Activated CD8-positive, alpha-beta memory T cell treated with anti-CD3 and anti-CD28 coated beads, Interleukin-2, amount 50 U/mL, for 4 hours (primary cell): ENCODE data around the gene SIRT6.
"Not testable (repeated sequence)": the region's sequence is repeated elsewhere in the genome, so short reads cannot be mapped to it uniquely, and the experiment has no call there.

Experiments used
- DNase-seq: peaks from one replicate; pipeline ENCODE4 v3.0.0-alpha.2; 2020

The SIRT6 gene

GRCh38 chr19:4182084-4182810 is at the start of gene SIRT6, which contains the start of gene ANKRD24:
SIRT6 (minus strand) TSS chr19:4182563; CDS start chr19:4182539, 24 bp downstream.
ANKRD24 (plus strand) TSS chr19:4182689; CDS start chr19:4186426, 3,737 bp downstream.
- DNase-seq, result peak; percentile 95

GRCh38 chr19:4232139-4232538 is 49.8 kb upstream of the SIRT6 start:
- not testable (repeated sequence) for DNase-seq

- DNase-seq, result not testable (repeated sequence)
These were observed 49.2 kb upstream of the SIRT6 start for GRCh38 chr19:4231521-4231920.

- not testable (repeated sequence) for DNase-seq
These were observed 47.9 kb upstream of the SIRT6 start for GRCh38 chr19:4230237-4230636.

- DNase-seq, result no peak
These were observed 47.0 kb upstream of the SIRT6 start, which contains the start of gene EBI3 for GRCh38 chr19:4229179-4229931. EBI3 (plus strand) TSS chr19:4229523; CDS start chr19:4229551, 28 bp downstream.

- DNase-seq, result no peak
These were observed 46.4 kb upstream of the SIRT6 start for GRCh38 chr19:4228765-4229178.

GRCh38 chr19:4227771-4228170 is 45.4 kb upstream of the SIRT6 start:
- DNase-seq, result no peak

- DNase-seq, result no peak
These were observed 43.5 kb upstream of the SIRT6 start for GRCh38 chr19:4225885-4226284.

- no peak for DNase-seq
These were observed 42.1 kb upstream of the SIRT6 start for GRCh38 chr19:4224470-4224869.

GRCh38 chr19:4220188-4220587 is 37.8 kb upstream of the SIRT6 start:
- DNase-seq, result no peak

GRCh38 chr19:4218523-4218922 is 36.2 kb upstream of the SIRT6 start:
- DNase-seq, result not testable (repeated sequence)

GRCh38 chr19:4217429-4218264 is 35.3 kb upstream of the SIRT6 start:
- DNase-seq, result no peak

- no peak for DNase-seq
These were observed 34.5 kb upstream of the SIRT6 start for GRCh38 chr19:4216846-4217245.

- no peak for DNase-seq
These were observed 33.4 kb upstream of the SIRT6 start for GRCh38 chr19:4215807-4216206.

- no peak for DNase-seq
These were observed 30.8 kb upstream of the SIRT6 start for GRCh38 chr19:4213116-4213515.

- DNase-seq, result no peak
These were observed 27.9 kb upstream of the SIRT6 start for GRCh38 chr19:4210166-4210731.

- no peak for DNase-seq
These were observed 26.2 kb upstream of the SIRT6 start for GRCh38 chr19:4208385-4209094.

GRCh38 chr19:4206818-4207484 is 24.6 kb upstream of the SIRT6 start:
- no peak for DNase-seq

GRCh38 chr19:4201798-4202197 is 19.4 kb upstream of the SIRT6 start:
- DNase-seq, result no peak

GRCh38 chr19:4200940-4201542 is 18.7 kb upstream of the SIRT6 start:
- DNase-seq, result no peak

GRCh38 chr19:4199699-4200293 is 17.4 kb upstream of the SIRT6 start:
- no peak for DNase-seq
